G401.6 (cell line): Measurements from ENCODE around the gene RNF126.
A peak's percentile ranks its signal among the peaks of the same experiment; 100 is the strongest.
"Not testable (repeated sequence)": the region's sequence is repeated elsewhere in the genome, so short reads cannot be mapped to it uniquely, and the experiment has no call there.

Source experiments
- FAIRE-seq: peaks from 2 replicates; lab custom pipeline; 2012; peaks lifted over from hg19 to GRCh38; lab: Jason Lieb, UNC

The RNF126 gene

DNA sequence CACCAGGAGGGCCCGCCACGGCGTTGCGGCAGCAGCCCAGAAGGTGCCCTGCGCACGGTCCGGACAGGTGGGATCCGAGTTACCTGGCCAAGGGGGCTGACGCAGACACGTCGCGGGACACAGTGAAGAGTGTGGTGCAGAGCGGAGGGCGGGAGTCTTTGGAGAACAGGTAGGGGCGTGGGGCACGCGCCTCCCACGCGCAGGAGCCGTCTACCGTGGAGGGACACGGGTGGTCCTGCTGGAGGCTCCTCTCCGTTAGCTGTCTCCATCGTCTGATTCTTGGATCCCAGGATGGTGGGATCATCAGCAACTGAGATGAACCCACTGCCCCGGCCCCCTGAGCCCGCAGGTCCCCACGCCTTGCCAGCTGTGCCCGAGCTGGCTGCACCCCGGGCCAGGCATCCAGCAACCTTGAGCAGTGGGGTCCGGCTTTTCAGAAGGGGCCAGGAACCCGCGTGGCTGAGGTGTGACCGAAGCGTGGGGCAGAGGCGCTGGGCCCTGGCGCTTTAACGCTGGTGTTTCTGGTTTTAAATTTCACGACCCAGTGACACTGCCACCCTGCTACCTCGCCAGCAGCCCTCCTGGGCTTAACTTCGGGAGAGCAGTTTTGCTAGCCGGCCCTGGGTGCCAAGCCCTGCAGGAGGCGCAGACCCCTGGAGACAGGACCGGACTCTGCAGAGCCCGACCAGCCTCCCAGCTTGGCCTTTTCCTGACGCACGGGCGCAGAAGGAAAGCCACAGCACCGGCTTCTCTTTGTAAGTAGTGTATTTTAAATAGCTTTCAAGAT lies 16.0 kb downstream of the RNF126 start:
- FAIRE-seq: no peak

DNA sequence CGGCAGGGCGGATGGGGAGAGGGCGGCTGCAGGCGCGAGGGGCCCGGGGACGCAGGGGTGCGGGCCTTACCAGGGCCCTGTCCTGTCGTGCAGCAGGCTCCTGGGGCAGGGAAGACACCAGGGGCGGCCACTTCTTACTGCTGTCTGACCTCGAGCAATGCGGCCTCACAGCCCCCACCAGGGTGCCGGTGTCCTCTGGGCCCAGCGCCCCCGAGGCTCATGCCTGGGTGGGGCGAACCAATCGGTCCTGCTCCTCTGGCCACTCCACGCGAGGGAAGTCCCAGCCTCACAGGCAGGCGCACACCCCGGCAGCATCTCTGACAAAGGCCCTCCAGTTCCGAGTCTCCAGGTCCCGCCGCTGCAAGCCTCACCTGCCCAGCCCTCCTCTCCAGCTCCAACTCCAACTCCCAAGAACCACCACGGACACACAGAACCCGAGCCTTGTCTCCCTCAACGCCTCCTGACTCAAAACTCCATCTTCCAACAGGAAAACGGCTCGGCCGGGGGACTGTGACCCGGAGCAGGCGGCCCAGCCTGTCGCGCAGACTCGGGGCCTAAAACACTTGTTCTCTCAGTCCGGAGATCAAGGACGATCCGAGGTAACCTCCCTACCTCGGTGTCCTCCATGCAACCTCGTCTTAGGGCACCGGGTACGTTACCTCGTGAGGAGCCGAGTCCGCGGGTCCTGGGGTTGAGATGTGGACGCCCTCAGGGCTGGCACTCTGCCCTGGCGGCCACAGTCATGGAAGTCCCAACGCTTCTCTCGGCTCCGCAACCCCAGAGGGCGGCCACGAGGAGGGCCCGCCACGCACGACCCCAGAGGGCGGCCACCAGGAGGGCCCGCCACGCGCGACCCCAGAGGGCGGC lies 16.9 kb downstream of the RNF126 start:
- no peak for FAIRE-seq

DNA sequence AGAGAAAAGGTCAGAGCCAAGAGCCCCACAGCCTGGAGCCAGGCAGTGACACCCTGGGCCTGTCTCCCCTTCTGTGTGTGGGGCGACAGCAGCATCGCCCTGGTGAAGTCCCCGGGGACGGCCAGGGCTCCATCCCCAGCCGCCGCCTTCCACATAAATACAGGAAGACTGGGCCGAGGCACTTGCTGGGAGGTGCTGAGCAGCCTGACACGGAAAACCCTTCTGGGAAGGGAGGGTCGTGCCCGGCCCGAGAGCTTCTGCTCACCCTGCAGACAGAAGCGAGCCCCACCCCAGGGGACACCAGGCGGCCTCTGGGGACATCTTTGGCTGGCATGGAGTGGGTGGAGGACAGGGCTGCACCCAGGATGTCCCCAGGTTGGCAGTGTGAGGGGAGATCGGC lies 18.2 kb downstream of the RNF126 start:
- no peak for FAIRE-seq

DNA sequence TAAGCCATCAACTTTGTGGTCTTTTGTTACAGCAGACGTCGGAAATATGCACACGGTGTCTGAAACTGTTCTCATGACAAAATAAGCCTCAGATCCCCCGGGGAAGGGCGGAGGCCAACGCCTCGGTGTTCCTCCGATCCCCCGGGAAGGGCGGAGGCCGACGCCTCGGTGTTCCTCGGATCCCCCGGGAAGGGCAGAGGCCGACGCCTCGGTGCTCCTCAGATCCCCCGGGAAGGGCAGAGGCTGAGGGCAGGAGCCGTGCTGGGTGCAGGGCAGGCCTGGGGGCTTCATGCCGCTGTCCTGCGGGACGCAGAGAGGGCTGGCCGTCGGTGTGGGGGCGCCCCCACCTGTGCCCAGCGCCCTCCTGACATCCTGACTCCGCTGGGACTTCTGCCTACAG lies 18.7 kb downstream of the RNF126 start:
- FAIRE-seq: no peak

DNA sequence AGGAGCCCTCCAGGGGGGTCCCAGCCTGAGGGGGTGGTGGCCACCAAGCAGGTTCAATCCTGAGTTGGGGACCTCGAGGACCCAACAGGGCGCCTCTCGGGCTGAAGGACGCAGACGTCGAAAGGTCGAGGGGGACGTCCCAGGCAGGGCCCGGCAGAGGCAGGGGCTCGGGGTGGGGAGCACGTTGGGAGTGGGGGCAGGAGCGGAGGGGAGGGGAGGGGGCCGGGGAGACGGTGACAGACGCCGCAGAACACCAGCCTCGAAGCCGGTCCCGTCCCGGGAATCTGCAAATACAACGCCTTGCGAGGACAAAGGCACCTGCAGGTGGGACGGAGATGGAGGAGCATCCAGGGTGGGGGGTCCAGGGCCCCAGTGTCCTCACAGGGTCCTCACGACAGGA lies 19.3 kb downstream of the RNF126 start:
- no peak for FAIRE-seq

DNA sequence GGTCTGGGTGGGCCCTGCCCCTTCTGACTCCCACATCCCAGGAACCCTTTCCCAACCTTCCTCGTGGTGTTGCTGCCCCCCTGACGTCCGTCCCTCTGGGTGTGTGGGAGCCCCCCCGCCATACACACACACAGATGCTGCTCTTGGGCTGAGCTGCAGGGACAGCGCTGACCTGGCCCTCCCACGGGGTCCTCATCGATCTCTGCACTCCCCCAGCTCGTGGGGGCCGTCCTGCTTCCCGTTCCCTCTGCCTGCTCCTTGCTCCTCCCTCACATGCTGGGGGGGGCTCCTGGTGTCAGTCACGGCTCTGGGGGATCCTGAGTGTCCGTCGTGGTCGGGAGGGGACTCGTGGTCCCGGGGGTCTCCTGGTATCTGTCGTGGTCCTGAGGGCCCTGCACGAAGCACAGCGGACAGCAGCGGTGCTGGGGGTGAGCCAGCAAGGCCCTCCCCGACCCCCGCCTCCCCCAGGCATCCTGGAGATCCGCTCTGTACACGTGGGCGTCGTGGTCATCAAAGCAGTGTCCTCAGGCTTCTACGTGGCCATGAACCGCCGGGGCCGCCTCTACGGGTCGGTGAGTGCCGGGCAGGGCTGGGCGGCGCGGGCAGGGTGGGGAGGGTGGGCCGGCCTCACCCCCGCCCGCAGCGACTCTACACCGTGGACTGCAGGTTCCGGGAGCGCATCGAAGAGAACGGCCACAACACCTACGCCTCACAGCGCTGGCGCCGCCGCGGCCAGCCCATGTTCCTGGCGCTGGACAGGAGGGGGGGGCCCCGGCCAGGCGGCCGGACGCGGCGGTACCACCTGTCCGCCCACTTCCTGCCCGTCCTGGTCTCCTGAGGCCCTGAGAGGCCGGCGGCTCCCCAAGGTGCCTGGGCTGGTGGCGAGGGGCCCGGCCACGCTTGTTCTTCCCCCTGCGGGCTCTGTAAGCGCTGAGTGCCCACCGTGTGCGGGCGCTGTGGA lies 20.0 kb downstream of the RNF126 start:
- FAIRE-seq: no peak

DNA sequence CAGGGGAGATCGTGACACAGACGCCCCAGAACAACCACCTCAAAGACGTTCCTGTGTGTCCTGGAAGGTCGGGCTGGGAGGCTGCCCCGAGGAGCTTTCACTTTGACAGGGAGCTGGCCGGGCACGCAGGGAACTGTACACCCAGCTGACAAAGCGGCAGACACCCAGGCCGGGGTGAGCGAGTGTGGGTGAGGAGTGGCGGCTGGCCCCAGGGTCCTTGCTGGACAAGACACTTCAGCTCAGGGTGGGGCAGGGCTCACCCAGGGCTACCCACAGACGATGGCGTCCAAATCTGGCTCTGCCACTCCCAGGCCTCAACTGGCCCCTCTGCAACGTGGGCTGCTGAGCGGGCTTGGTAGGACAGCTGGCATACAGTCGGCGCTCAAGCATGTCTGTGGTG lies 21.3 kb downstream of the RNF126 start:
- FAIRE-seq: no peak

DNA sequence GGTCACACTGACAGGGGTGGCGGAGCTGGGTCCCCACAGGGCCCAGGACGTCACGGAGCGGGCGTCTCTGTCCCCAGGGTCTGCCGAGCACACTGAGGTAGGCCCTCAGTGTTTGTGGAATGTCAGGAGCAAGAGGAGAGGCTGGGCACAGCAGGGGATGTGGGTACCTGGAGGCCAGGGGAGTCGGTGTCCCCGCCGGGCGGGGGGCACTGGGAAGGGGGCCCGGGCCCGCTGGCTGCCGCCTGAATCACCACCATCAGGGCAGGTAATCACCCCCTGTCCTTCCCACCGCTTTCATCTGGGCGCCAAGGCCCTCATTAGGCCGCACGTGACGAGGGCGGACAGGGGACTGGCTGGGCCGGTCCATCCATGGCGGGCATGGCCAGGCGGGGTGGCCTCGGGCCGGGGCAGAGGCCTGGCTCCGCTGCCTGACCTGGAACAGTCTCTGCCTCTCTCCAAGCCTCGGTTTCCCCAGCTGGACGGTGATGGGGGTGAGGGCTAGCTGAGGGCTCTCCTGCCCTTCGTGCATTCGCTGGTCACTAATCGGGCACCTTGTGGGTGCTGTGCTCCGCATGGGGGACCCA lies 22.3 kb downstream of the RNF126 start:
- no peak for FAIRE-seq

DNA sequence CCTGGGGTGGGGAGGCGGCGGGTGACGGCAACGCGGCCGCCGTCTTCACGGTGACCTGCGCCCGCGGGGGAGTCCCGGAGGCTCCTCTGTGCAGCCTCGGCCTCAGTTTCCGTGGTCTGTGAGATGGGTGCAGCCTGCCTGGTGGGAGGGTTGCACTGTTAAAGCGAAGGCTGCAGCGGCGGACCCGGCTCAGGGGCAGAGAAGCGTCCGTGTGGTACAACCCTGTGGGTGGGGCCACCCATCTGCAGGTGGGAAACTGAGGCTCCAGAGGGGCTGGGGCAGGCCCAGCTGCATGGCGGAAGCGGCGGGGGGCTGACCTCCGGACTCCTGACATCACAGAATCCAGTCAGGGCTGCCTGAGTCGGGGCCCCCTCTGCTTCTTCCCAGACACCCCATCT lies 22.9 kb downstream of the RNF126 start:
- FAIRE-seq: no peak

DNA sequence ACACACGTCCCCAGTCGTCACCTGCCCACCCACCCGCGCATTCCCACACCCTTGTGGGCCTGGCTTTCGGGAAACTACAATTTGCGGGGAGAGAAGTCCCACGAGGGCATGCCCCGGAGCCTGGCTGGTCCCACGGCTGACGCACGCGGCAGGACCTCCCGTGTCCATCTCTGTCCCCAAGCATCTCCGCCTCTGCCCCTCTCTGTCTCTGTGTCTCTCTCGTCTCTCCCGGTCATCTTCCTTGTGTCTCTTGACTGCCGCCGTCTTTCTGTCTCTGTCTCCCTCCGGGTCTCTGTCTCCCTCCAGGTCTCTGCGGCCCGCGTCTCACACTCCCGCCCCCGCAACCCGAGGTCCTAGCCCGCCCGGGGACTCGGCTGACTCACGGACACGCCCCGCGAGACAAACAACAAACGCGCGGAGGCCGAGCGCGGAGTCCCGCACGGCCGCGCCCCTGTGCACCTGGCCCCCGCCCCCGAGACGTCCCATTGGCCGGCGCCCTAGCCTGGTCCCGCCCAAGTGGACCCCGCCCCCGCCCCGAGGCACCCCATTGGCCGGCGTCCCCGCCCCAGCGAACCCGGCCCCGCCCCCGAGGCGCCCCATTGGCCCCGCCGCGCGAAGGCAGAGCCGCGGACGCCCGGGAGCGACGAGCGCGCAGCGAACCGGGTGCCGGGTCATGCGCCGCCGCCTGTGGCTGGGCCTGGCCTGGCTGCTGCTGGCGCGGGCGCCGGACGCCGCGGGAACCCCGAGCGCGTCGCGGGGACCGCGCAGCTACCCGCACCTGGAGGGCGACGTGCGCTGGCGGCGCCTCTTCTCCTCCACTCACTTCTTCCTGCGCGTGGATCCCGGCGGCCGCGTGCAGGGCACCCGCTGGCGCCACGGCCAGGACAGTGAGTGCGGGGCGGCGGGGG lies 23.5 kb downstream of the RNF126 start, which contains the start of gene FGF22:
FGF22 (plus strand) TSS at position 627 of the 908 bp plus-strand sequence; CDS start at position 674, 47 bp downstream.
- no peak for FAIRE-seq

DNA sequence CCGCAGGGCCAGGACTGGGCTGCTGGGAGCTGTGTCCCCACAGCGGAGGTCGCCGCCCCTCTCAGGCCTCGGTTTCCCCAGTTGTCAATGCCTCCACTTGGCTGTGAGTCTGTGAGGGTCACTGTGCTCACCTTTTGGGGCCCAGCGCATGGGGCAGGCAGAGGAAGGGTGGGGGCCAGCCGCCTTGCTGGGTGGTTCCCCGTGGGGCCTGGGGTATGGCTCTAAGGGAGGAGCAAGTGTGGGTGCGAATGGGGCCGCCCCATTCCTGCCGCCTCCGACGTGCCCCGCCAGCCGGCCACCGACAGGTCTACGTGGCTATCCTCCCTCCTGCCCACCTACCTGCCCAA lies 24.1 kb downstream of the RNF126 start:
- FAIRE-seq: no peak

DNA sequence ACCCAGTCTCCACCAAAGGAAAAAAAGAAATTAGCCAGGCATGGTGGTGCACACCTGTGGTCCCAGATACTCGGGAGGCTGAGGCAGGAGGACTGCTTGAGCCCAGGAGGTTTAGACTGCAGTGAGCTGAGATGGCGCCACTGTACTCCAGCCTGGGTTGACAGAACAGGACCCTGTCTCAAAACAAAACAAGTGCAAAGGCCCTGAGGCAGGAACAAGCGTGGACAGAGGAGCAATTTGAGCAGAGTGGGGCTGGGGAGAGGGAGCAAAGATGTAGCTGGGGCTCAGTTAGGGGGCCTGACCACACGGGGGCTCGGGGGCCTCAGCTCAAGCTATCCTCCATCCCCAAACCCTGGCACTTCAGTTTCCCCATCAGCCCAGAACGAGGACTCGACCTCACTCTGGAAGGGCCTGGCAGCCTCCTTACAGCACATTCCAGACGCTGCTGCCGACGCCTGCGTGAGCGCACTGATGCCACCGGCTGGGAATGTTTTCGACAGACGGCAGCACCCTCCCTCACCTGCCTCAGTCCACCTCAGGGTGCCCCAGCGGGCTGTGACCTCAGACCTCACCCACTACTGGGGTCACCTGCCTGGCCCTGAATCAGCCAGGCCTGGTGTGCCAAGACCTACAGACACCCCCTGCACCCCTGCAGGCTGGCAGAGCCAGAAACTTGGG lies 27.9 kb downstream of the RNF126 start:
- FAIRE-seq: no peak

DNA sequence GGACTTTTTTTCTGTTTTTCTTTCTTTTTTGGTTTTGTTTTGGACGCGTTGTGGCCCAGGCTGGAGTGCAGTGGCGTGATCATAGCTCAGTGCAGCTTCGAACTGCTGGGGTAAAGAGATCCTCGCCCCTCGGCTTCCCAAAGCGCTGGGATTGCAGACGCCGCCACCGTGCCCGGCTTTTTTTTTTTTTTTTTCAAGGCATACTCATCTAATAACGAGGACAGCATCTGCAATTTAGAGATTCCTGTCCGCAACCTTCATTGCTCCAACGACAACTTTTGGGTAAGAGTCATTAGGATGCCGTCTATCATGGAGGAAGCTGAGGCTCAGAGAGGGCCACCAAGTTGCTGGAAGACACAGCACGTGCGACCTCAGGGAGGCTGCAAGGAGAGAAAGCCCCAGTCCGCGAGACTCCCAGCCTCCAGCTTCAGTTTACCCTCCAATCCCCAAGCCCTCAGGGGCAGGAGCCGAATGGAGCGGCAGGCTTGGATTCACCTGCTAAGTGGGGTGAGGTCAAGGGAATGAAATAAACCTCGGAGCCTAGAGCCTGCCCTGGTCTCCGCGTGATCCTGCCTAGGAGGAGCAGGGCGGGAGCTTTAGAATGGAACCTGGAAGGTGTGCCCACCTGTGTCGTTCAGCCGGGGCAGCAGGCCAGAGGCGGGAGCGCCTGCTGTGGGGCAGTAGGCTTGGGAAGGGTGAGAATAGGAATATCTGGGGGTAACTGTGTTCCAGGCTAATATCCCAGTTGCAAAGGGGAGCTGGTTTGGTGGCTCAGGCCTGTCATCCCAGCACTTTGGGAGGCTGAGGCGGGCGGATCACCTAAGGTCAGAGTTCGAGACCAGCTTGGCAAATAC lies 29.0 kb downstream of the RNF126 start:
- FAIRE-seq: no peak

DNA sequence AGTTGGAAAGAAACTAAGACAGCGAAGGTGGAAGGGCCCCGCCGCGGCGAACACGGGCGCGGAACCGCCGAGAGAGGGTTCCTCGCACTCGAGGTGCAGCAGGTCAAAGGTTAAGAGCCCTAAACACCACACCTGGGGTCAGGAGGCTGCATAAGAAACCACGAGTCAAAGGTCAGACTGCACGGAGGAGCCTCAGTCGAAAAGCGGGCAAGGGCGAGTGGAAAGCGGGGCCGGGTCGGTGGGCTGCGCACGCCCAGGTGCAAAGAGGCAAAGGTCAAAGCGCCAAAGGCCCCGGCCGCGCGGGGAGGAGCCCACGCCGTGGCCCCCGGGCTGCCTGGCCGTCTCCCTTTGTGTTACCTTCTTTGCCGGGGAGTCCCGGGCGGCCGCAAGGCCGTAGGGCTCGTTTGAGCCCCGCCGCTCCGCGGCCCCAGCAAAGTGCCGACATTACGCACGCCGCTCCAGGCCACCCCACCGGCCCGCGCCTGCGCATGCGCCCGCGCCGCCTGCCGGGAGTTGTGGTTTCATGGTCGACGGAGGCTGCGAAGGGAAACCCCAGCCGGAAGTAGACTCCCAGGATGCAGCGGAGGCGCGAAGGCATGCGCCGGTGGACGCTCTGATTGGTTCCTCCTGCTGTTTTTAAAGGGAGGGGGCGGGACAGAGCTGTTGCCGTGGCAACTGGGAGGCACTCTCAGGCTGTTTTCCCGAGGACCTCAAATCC lies 29.8 kb downstream of the RNF126 start, which contains the start of gene POLRMT:
POLRMT (minus strand) TSS at position 470 of the 718 bp plus-strand sequence; CDS start at position 445, 25 bp downstream.
- FAIRE-seq: peak; percentile 91

DNA sequence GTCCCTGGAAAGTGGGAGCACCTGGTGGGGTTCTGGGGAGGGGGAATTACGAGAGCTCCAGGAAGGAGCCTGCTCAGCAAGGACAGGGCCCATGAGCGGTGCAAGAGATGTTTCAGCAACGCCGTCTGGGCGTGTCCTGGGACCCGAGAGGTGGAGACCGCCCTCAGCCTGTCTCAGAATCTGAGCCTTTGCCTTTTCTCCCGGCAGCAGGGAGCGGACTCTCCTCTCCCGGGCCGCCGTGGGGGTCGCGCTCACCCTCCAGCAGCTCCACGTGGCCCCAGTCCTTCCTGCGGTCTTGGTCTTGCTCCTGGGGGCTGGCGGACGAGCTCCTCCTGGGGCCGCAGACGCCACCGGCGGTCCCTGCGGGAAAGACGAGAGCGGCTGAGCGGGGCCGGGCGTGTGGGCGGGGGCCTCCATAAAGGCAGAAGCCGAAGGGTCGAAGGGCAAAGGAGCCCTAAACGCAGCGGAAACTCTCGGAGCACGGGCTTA lies 30.4 kb downstream of the RNF126 start:
- no peak for FAIRE-seq

DNA sequence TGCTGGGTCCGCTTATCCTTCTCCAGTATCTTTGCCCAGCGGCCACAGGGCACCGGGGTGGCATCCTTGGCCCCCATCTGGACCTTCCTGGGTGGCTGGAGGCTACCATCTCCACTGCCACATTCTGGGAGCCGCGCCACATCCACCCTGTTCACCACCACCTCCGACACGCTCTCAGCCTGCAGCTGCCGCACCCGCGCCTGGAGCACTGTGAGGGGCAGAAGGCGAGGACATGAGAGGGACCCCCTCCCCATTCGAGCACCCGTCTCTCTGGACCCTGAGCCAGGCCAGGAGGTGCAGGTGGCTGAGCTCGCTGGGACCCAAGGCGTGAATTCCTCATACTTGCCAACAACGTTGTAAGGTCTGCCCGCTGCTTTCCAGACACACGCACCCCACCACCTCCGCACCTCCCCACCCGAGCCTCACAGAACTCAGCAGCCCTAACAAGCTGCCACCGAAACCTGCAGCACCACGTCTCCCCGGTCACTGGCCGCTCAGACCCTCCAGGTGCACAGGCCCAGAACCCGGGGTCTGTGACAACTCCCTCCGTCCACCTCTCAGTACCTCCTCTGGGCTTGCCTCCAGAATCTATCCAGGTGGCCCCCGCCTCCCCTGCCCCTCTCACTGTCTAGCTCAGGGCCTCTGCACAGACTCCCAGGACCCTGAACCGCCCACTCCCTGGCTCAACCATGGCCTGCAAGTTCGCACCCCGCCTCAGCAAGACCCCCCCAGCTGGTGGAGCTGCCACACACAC lies 32.9 kb downstream of the RNF126 start:
- no peak for FAIRE-seq

DNA sequence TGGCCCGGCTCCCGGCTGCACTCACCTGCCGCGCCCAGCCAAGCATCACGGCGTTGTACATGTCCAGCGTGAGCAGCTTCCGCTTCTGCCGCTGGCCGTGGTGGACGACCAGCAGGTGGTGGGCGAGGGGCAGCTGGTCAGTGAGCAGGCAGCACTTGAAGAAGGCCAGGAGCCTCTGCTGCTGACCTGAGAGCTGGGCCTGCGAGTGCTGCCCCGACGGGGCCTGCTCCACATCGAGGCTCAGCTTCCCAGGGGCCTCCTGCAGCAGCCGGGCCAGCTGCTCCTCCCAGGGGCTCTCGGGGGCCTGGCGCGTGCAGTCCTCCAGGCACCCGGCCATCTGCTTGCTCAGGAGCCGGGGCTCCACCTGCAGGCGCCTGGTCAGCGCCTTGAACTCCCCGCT lies 33.5 kb downstream of the RNF126 start:
- not testable (repeated sequence) for FAIRE-seq

DNA sequence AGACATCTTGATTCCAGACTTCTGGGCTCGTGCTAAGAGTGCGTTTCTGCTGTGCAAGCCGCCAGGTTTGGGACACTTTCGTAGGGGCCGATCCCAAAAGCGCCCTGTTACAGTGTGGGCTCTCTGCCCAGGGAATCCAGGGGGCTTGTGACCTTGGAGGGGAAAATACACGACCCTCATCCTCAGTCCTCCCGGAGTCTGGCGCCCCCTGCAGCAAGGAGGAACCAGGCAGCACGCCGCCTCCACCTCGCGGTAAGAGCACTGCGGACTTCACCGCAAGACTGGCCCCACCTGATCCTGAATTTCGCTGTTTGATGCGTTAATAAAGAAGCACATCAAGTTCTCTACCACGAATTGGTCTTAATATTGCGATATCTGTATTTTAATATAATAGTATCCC lies 34.8 kb downstream of the RNF126 start:
- no peak for FAIRE-seq
